ENCODE data around the gene SLC25A52. TPM values are rescaled to one million over a fixed set of nuclear protein-coding genes. Genes with fewer than 3 reads are reported as not detected.
A peak's percentile ranks its signal among the peaks of the same experiment; 100 is the strongest.

The SLC25A52 gene
- total RNA-seq, 2 experiments from 2014 or later = not detected

DNA sequence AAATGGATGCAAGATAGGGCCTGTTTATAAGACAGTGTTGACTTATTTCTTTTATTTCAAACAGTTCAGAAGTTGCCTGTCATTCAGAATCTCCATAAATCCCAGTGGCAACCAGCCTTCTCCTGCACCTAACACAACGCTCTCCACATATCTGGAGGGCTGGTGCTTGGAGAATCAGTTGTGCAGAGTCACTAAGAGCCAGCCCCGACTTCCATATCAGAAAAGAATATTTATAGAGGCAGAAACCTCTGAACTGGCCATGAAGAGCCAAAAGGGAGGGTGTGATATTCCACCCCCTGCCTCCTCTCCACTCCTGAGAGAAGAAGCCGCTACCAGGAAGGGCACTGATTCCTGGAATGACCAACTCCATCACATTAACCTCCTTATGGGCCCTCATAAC, 42.3 kb downstream of the SLC25A52 start:
- intact Hi-C loops (cut with micrococcal nuclease; ENCODE audit: unreplicated experiment) = no loop called here
- H3K4me1 ChIP-seq (ENCODE audit: insufficient read depth, low read length, poor library complexity, severe bottlenecking) = no peaks in the 10 kb centered on the region
- no TSS peak for BruUV-seq (replicated peaks)

DNA sequence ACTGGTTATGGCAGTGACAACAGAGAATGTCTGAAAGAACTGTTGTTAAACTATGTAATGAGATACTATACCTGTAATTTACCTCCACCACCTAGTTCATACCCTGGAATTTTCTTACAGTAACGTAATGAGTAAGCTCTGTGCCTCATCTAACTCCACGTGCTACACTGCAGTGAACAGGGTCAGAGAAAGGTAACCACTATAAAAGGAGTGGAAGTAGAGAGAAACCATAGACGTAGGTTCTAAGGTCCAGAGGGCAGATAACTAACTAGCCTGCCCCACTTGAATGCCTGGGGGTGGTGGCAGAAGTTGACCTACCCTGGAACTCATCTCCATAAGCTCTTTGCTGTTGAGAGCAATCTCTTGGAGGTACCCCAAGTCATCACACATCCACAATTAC, 44.3 kb downstream of the SLC25A52 start:
- Histone ChIP-seq H3K9me2 (ENCODE audit: insufficient read depth, low read length) (no peaks in the 10 kb centered on the region), H3K4me1 (ENCODE audit: insufficient read depth, low read length, poor library complexity, severe bottlenecking) (peaks cover 3% of the 10 kb centered on the region), H2AFZ (ENCODE audit: low read length) (no peak overlapping the region), H3K79me2 (ENCODE audit: insufficient read depth, low read depth, low read length) (no peaks in the 10 kb centered on the region), H3K9me3 (ENCODE audit: low read length) (no peaks in the 10 kb centered on the region), H4K20me1 (ENCODE audit: insufficient read depth, low read length) (no peaks in the 10 kb centered on the region), H3K4me3 (ENCODE audit: low read depth, low read length, poor library complexity, severe bottlenecking) (no peak overlapping the region), H3K36me3 (ENCODE audit: insufficient read depth, low read length) (no peaks in the 10 kb centered on the region), H3K4me2 (ENCODE audit: low read length) (no peak overlapping the region), H3K27ac (ENCODE audit: low read depth, low read length, poor library complexity, severe bottlenecking) (no peak overlapping the region)
- no peak for DNase-seq (ENCODE audit: low spot score)
- POLR2A ChIA-PET = no interaction called here
- intact Hi-C loops (cut with micrococcal nuclease; ENCODE audit: unreplicated experiment) = no loop called here
- TF ChIP-seq, protein P1, sequence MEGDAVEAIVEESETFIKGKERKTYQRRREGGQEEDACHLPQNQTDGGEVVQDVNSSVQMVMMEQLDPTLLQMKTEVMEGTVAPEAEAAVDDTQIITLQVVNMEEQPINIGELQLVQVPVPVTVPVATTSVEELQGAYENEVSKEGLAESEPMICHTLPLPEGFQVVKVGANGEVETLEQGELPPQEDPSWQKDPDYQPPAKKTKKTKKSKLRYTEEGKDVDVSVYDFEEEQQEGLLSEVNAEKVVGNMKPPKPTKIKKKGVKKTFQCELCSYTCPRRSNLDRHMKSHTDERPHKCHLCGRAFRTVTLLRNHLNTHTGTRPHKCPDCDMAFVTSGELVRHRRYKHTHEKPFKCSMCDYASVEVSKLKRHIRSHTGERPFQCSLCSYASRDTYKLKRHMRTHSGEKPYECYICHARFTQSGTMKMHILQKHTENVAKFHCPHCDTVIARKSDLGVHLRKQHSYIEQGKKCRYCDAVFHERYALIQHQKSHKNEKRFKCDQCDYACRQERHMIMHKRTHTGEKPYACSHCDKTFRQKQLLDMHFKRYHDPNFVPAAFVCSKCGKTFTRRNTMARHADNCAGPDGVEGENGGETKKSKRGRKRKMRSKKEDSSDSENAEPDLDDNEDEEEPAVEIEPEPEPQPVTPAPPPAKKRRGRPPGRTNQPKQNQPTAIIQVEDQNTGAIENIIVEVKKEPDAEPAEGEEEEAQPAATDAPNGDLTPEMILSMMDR (conservative IDR thresholded peaks at IDR 0.05; ENCODE audit: low read length) = no peak
- no peak for TF ChIP-seq EZH2phosphoT487 (IDR thresholded peaks at IDR 0.05; ENCODE audit: borderline replicate concordance, low read depth, low read length)
- no TSS peak for BruUV-seq (replicated peaks)
- CTCF ChIA-PET (ENCODE audit: unreplicated experiment) = no interaction called here

More for the DNA sequence above, 42.3 kb downstream of the SLC25A52 start:
- no peaks in the 10 kb centered on the region for H4K20me1 ChIP-seq (ENCODE audit: insufficient read depth, low read length)
- no peak overlapping the region for H3K4me2 ChIP-seq (ENCODE audit: low read length)
- no peaks in the 10 kb centered on the region for H3K36me3 ChIP-seq (ENCODE audit: insufficient read depth, low read length)
- H3K9me2 ChIP-seq (ENCODE audit: insufficient read depth, low read length) = no peaks in the 10 kb centered on the region
- POLR2A ChIA-PET = interaction anchor here (0.5 kb wide), 1 partner anchor 13 kb away, joined by 3 read pairs; no protein-coding TSS in a partner anchor
- CTCF ChIA-PET (ENCODE audit: unreplicated experiment) = no interaction called here
- no peak overlapping the region for H3K4me3 ChIP-seq (ENCODE audit: low read depth, low read length, poor library complexity, severe bottlenecking)
- H3K79me2 ChIP-seq (ENCODE audit: insufficient read depth, low read depth, low read length) = no peaks in the 10 kb centered on the region
- no peak overlapping the region for H2AFZ ChIP-seq (ENCODE audit: low read length)
- DNase-seq (ENCODE audit: low spot score) = no peak
- TF ChIP-seq, protein P1 (conservative IDR thresholded peaks at IDR 0.05; ENCODE audit: low read length) = no peak
- TF ChIP-seq EZH2phosphoT487 (IDR thresholded peaks at IDR 0.05; ENCODE audit: borderline replicate concordance, low read depth, low read length) = no peak
- H3K9me3 ChIP-seq (ENCODE audit: low read length) = no peaks in the 10 kb centered on the region
- H3K27ac ChIP-seq (ENCODE audit: low read depth, low read length, poor library complexity, severe bottlenecking) = no peak overlapping the region

DNA sequence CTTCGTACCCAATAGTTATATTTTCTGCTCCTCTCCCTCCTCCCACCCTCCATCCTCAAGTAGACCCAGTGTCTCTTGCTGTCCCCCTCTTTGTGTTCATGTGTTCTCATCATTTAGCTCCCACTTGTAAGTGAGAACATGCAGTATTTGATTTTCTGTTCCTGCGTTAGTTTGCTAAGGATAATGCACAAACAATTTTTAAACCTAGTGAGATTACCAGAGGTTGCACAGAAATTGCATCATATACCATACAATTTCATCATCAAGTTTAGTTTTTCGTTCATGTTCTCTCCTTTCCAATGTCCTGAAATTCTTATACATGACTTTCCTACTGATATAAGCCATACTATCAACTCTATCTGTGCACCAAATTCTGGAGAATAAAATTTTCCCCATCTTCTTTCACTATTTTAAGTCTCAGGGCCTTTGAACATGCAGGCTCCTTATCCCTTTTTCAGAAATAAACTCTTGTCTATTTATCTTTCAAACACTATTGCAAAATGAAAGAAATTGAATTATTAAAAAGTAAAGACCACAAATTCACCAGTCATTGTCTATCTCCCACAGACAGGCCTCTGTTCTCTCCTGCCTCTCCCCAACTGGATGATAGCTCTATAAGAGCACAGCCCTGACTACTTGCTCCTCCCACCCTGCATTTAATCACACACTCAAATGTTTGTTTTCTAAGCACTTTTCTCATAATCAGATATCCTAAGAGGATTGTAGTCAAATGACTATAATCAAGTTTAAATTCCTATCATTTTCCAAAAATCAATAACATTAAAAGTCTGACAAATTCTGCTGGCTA, 49.1 kb downstream of the SLC25A52 start:
- Histone ChIP-seq H3K36me3 (ENCODE audit: insufficient read depth, low read length) (no peaks in the 10 kb centered on the region), H3K4me1 (ENCODE audit: insufficient read depth, low read length, poor library complexity, severe bottlenecking) (peaks cover 14% of the 10 kb centered on the region), H3K4me3 (ENCODE audit: low read depth, low read length, poor library complexity, severe bottlenecking) (no peak overlapping the region), H3K27ac (ENCODE audit: low read depth, low read length, poor library complexity, severe bottlenecking) (no peak overlapping the region), H3K4me2 (ENCODE audit: low read length) (no peak overlapping the region), H3K79me2 (ENCODE audit: insufficient read depth, low read depth, low read length) (no peaks in the 10 kb centered on the region), H2AFZ (ENCODE audit: low read length) (peak overlapping the region; percentile 62; the same call in 1 of the 2 replicates), H4K20me1 (ENCODE audit: insufficient read depth, low read length) (no peaks in the 10 kb centered on the region), H3K9me3 (ENCODE audit: low read length) (no peaks in the 10 kb centered on the region), H3K9me2 (ENCODE audit: insufficient read depth, low read length) (no peaks in the 10 kb centered on the region)
- no peak for DNase-seq (ENCODE audit: low spot score)
- intact Hi-C loops (cut with micrococcal nuclease; ENCODE audit: unreplicated experiment) = no loop called here
- TF ChIP-seq EZH2phosphoT487 (IDR thresholded peaks at IDR 0.05; ENCODE audit: borderline replicate concordance, low read depth, low read length) = no peak
- TF ChIP-seq, protein P1 (conservative IDR thresholded peaks at IDR 0.05; ENCODE audit: low read length) = no peak
- CTCF ChIA-PET (ENCODE audit: unreplicated experiment) = no interaction called here
- POLR2A ChIA-PET = no interaction called here
- no TSS peak for BruUV-seq (replicated peaks)

All from OCI-LY7 (cell line).